ENCODE data around the gene MAL.

- TF ChIP-seq YY1 (IDR thresholded peaks at IDR 0.05; ENCODE audit: low read depth, low read length) (no peak), ATF3 (IDR thresholded peaks at IDR 0.05; ENCODE audit: insufficient read depth, low read depth, low read length) (no peak), JUN (IDR thresholded peaks at IDR 0.05; ENCODE audit: low read depth, low read length) (no peak), E2F6 (IDR thresholded peaks at IDR 0.05) (no peak), TAF1 (IDR thresholded peaks at IDR 0.05; ENCODE audit: low read depth, low read length) (no peak), TBP (IDR thresholded peaks at IDR 0.05; ENCODE audit: low read depth, low read length) (no peak), USF2 (IDR thresholded peaks at IDR 0.05; ENCODE audit: low read length) (no peak), BRCA1 (IDR thresholded peaks at IDR 0.05; ENCODE audit: low read depth, low read length) (no peak), CTCF (IDR thresholded peaks at IDR 0.05; ENCODE audit: control extremely low read depth in 1 of 3, insufficient read depth in 1 of 3, low read depth in 1 of 3, low read length in 3 of 3) (no peak), POLR2A (IDR thresholded peaks at IDR 0.05; ENCODE audit: control extremely low read depth in 1 of 2, low read depth in 2 of 2, low read length in 2 of 2) (no peak)
Measured at GRCh38 chr2:95025406-95026319, at the start of gene MAL.

All from H1 (cell line).